A549 (cell line): ENCODE measurements around the gene JMJD8. TPM values are rescaled to one million over a fixed set of nuclear protein-coding genes. Genes with fewer than 3 reads are reported as not detected.
A peak's percentile ranks its signal among the peaks of the same experiment; 100 is the strongest.

Source experiments
- ATAC-seq, 2 experiments: fragments of 200-7000 bp in 1 of 2; fragments of >200 bp in 1 of 2; cut with Nextera tagmentation in 1 of 2; cut with Tn5 transposase in 1 of 2; 3 replicates each; pipeline versions ENCODE4 v1.8.0 to v1.9.1; 2018 to 2020; ENCODE audit warnings: mild to moderate bottlenecking in 1 of 2, moderate library complexity in 1 of 2
- CTCF ChIA-PET: fragments of 300-600 bp; sonication (Branson Sonifier 250); formaldehyde crosslinking; extraction: SDS; loops from one replicate; lab custom pipeline; 2021; ENCODE audit warnings: antibody characterized with exemption, inconsistent platforms; lab: Yijun Ruan, JAX
- POLR2A ChIA-PET: fragments of 350-600 bp; formaldehyde crosslinking; extraction: SDS; loops from one replicate; lab custom pipeline; 2021; ENCODE audit warnings: antibody characterized with exemption, inconsistent platforms; lab: Yijun Ruan, JAX
- DNase-seq, 2 experiments: peaks; one replicate each; pipeline versions ENCODE4 v3.0.0 to v3.0.0-alpha.2; 2011 to 2016; ENCODE audit warnings: low read depth in 1 of 2, low spot score in 1 of 2
- FAIRE-seq: peaks from 2 replicates; lab custom pipeline; 2011; peaks lifted over from hg19 to GRCh38; lab: Jason Lieb, UNC
- H3K27ac ChIP-seq, 2 experiments: fragments of >200 bp; sonication (Bioruptor Twin); formaldehyde crosslinking; 3 replicates each; pipeline ENCODE4 v1.5.1; 2016 to 2017
- H3K4me1 ChIP-seq: fragments of >200 bp; sonication (Bioruptor Twin); formaldehyde crosslinking; 3 replicates; pipeline ENCODE4 v1.6.1; 2016
- H3K4me2 ChIP-seq: fragments of >200 bp; sonication (Bioruptor Twin); formaldehyde crosslinking; 3 replicates; pipeline ENCODE4 v1.6.1; 2016
- H3K4me3 ChIP-seq: fragments of >200 bp; sonication (Bioruptor Twin); formaldehyde crosslinking; 3 replicates; pipeline ENCODE4 v1.5.1; 2016
- H3K9me3 ChIP-seq: fragments of >200 bp; sonication (Bioruptor Twin); formaldehyde crosslinking; 3 replicates; pipeline ENCODE4 v1.6.1; 2016
- ESRRA ChIP-seq: fragments of 150-350 bp; IDR thresholded peaks from 2 replicates; pipeline ENCODE4 v1.6.1; 2014; ENCODE audit warnings: mild to moderate bottlenecking, low read length, borderline replicate concordance
- FOSB ChIP-seq: fragments of 250-450 bp; sonication (Bioruptor Pico); IDR thresholded peaks from 2 replicates; pipeline ENCODE4 v1.5.0; 2020; ENCODE audit warnings: mild to moderate bottlenecking, moderate library complexity
- GATA3 ChIP-seq: IDR thresholded peaks from 2 replicates; pipeline ENCODE4 v1.6.1; 2012; ENCODE audit warnings: borderline replicate concordance
- JUN ChIP-seq, 2 experiments: fragments of >200 bp; sonication (Bioruptor Twin); formaldehyde crosslinking; IDR thresholded peaks; 2 replicates in 1 of 2; 3 replicates in 1 of 2; pipeline ENCODE4 v1.6.1; 2016 to 2017
- JUNB ChIP-seq: fragments of >200 bp; sonication (Bioruptor Twin); formaldehyde crosslinking; IDR thresholded peaks from 2 replicates; pipeline ENCODE4 v1.6.1; 2016
- MAFK ChIP-seq: fragments of 450-650 bp; IDR thresholded peaks from 2 replicates; pipeline ENCODE4 v1.6.1; 2014; ENCODE audit not compliant: partially characterized antibody
- PHF8 ChIP-seq: fragments of 200-600 bp; sonication (generic); IDR thresholded peaks from 2 replicates; pipeline ENCODE4 v1.6.1; 2016; ENCODE audit warnings: low read depth, mild to moderate bottlenecking, antibody characterized with exemption, moderate library complexity, borderline replicate concordance
- POLR2A ChIP-seq: IDR thresholded peaks from 2 replicates; pipeline ENCODE4 v1.6.1; 2012; ENCODE audit warnings: mild to moderate bottlenecking, low read length
- RAD21 ChIP-seq, 2 experiments: fragments of >200 bp in 1 of 2; sonication (Bioruptor Twin) in 1 of 2; formaldehyde crosslinking in 1 of 2; IDR thresholded peaks in 1 of 2; conservative IDR thresholded peaks in 1 of 2; 2 replicates in 1 of 2; 3 replicates in 1 of 2; pipeline ENCODE4 v1.6.1; 2012 to 2018; ENCODE audit warnings: inconsistent platforms in 1 of 2
- RARB ChIP-seq: fragments of 250-450 bp; sonication (Bioruptor Pico); IDR thresholded peaks from 2 replicates; pipeline ENCODE4 v1.8.0; 2021; ENCODE audit warnings: mild to moderate bottlenecking, moderate library complexity
- SMC3 ChIP-seq: fragments of >200 bp; sonication (Bioruptor Twin); formaldehyde crosslinking; IDR thresholded peaks from 3 replicates; pipeline ENCODE4 v1.6.1; 2018; ENCODE audit warnings: inconsistent platforms
- TFCP2L1 ChIP-seq: fragments of 250-450 bp; sonication (Bioruptor Pico); IDR thresholded peaks from 2 replicates; pipeline ENCODE4 v1.5.0; 2021; ENCODE audit warnings: mild to moderate bottlenecking
- TP53 ChIP-seq: fragments of 250-450 bp; sonication (Bioruptor Pico); IDR thresholded peaks from 2 replicates; pipeline ENCODE4 v1.5.0; 2021; ENCODE audit warnings: mild to moderate bottlenecking, moderate library complexity
- WGBS: methylation state at CpG from one replicate; pipeline ENCODE4 v1.1.6; 2017; ENCODE audit errors: missing lambda C conversion rate; 5-methylcytosine and 5-hydroxymethylcytosine counted together
- polyA plus RNA-seq, 4 experiments: library from polyadenylated mRNA; depleted of rRNA in 3 of 4; stranded (reverse); fragments of >200 nt; fragmentation: RNase III in 1 of 4; extraction: RNeasy Plus Mini Kit Qiagen cat#74134 plus additional on column Dnase treatment in 1 of 4; gene quantifications; 2 replicates in 3 of 4; 3 replicates in 1 of 4; pipeline ENCODE4 v1.2.3, GENCODE V29; 2011 to 2017
- TF ChIP-seq, protein P1 (sequence below): IDR thresholded peaks from 2 replicates; pipeline ENCODE4 v1.6.1; 2012
- TF ChIP-seq, protein P2 (sequence below): fragments of >200 bp; sonication (Bioruptor Twin); formaldehyde crosslinking; IDR thresholded peaks from 3 replicates; pipeline ENCODE4 v1.6.1; 2016
- TF ChIP-seq, protein P3 (sequence below): fragments of >200 bp; sonication (Bioruptor Twin); formaldehyde crosslinking; IDR thresholded peaks from 3 replicates; pipeline ENCODE4 v1.5.1; 2016

The JMJD8 gene
- polyA plus RNA-seq, 2 of the 4 experiments (the other 2 are of a cell fraction): 37.5 to 72.6 TPM

- TF ChIP-seq FOSB (no peak), SMC3 (no peak)
- TF ChIP-seq, protein P1, sequence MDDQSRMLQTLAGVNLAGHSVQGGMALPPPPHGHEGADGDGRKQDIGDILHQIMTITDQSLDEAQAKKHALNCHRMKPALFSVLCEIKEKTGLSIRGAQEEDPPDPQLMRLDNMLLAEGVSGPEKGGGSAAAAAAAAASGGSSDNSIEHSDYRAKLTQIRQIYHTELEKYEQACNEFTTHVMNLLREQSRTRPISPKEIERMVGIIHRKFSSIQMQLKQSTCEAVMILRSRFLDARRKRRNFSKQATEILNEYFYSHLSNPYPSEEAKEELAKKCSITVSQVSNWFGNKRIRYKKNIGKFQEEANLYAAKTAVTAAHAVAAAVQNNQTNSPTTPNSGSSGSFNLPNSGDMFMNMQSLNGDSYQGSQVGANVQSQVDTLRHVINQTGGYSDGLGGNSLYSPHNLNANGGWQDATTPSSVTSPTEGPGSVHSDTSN: no peak; the same call in 1 of the 2 replicates
- TF ChIP-seq, protein P2, sequence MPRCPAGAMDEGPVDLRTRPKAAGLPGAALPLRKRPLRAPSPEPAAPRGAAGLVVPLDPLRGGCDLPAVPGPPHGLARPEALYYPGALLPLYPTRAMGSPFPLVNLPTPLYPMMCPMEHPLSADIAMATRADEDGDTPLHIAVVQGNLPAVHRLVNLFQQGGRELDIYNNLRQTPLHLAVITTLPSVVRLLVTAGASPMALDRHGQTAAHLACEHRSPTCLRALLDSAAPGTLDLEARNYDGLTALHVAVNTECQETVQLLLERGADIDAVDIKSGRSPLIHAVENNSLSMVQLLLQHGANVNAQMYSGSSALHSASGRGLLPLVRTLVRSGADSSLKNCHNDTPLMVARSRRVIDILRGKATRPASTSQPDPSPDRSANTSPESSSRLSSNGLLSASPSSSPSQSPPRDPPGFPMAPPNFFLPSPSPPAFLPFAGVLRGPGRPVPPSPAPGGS: no peak; the same call in 2 of the 3 replicates
- TF ChIP-seq, all 56 proteins: peak for 7
Observed at GRCh38 chr16:720447-720989, 36.4 kb upstream of the JMJD8 start (continued).

GRCh38 chr16:719815-720446, 35.8 kb upstream of the JMJD8 start:
- ATAC-seq (peak; percentile 28 to 63), DNase-seq (peak; percentile 70 to 74), FAIRE-seq (peak; percentile 7)
- Histone ChIP-seq H3K4me3 (peak overlapping the region; percentile 93), H3K4me1 (peaks cover 49% of the 10 kb centered on the region), H3K27ac (peak overlapping the region; percentile 98 to 99), H3K4me2 (peak overlapping the region; percentile 94), H3K9me3 (no peaks in the 10 kb centered on the region)
- CTCF ChIA-PET: interaction anchor here (0.6 to 28.0 kb wide), 10 partner anchors 5 to 171 kb away, joined by 3 to 656 read pairs (median 5); partner anchors contain the start of genes ANTKMT, CCDC78, CIAO3 and FBXL16
- 3% methylated on average over 16 of the region's 16 CpGs for WGBS
- peak; percentile 71; the same call in 1 of the 2 replicates for TF ChIP-seq TFCP2L1 (CRISPR knock-in tag)
- 0 out of 2 replicates have a peak, but pooled peaks have one; percentile 32 for TF ChIP-seq FOSB
- no peak for TF ChIP-seq MAFK
- TF ChIP-seq, protein P3, sequence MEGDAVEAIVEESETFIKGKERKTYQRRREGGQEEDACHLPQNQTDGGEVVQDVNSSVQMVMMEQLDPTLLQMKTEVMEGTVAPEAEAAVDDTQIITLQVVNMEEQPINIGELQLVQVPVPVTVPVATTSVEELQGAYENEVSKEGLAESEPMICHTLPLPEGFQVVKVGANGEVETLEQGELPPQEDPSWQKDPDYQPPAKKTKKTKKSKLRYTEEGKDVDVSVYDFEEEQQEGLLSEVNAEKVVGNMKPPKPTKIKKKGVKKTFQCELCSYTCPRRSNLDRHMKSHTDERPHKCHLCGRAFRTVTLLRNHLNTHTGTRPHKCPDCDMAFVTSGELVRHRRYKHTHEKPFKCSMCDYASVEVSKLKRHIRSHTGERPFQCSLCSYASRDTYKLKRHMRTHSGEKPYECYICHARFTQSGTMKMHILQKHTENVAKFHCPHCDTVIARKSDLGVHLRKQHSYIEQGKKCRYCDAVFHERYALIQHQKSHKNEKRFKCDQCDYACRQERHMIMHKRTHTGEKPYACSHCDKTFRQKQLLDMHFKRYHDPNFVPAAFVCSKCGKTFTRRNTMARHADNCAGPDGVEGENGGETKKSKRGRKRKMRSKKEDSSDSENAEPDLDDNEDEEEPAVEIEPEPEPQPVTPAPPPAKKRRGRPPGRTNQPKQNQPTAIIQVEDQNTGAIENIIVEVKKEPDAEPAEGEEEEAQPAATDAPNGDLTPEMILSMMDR: peak; percentile 36
- TF ChIP-seq GATA3: 0 out of 2 replicates have a peak, but pooled peaks have one; percentile 5
- TF ChIP-seq PHF8: no peak
- TF ChIP-seq POLR2A: peak; percentile 3
- TF ChIP-seq JUN (IDR thresholded peaks at IDR 0.05): no peak
- 0 out of 5 replicates have a peak, but pooled peaks of 1 of the 2 experiments have one; percentile 22 for TF ChIP-seq RAD21 (conservative IDR thresholded peaks at IDR 0.05 in 1 of 2, IDR thresholded peaks at IDR 0.05 in 1 of 2)
- peak; percentile 58; the same call in 1 of the 2 replicates for TF ChIP-seq TP53 (CRISPR knock-in tag)
- TF ChIP-seq JUNB: no peak
- TF ChIP-seq RARB (CRISPR knock-in tag): 0 out of 2 replicates have a peak, but pooled peaks have one; percentile 38
- POLR2A ChIA-PET: interaction anchor here (0.8 to 2.6 kb wide), 8 partner anchors 7 to 39 kb away, joined by 3 to 33 read pairs (median 6); partner anchors contain the start of gene STUB1

- TF ChIP-seq ESRRA: no peak
- TF ChIP-seq, protein P1: peak; percentile 16; the same call in 1 of the 2 replicates
- FAIRE-seq (no peak), ATAC-seq (no peak), DNase-seq (no peak)
- peaks cover 57% of the 10 kb centered on the region for H3K4me1 ChIP-seq
- no peak overlapping the region for H3K4me3 ChIP-seq
- H3K9me3 ChIP-seq: no peaks in the 10 kb centered on the region
- H3K27ac ChIP-seq: peak overlapping the region; percentile 8 to 98; a peak in 3 of 6 replicates
- WGBS: 85% methylated on average over 6 of the region's 6 CpGs
- CTCF ChIA-PET: interaction anchor here (3.9 to 28.0 kb wide), 3 partner anchors 4 to 67 kb away, joined by 29 to 656 read pairs (median 656); partner anchors contain the start of genes ANTKMT, CCDC78, CIAO3 and FBXL16
- H3K4me2 ChIP-seq: peak overlapping the region; percentile 94
- POLR2A ChIA-PET: no interaction called here
Observed at GRCh38 chr16:718922-719321, 34.8 kb upstream of the JMJD8 start.
